NCI-H1930 (cell line): ENCODE results near the gene EOMES.
A peak's percentile ranks its signal among the peaks of the same experiment; 100 is the strongest.
"Not testable (repeated sequence)": the region's sequence is repeated elsewhere in the genome, so short reads cannot be mapped to it uniquely, and the experiment has no call there.

Experiments used
- DNase-seq, 2 experiments: peaks; one replicate each; lab custom pipeline; 2025; lab: John Stamatoyannopoulos, UW

EOMES gene

DNA sequence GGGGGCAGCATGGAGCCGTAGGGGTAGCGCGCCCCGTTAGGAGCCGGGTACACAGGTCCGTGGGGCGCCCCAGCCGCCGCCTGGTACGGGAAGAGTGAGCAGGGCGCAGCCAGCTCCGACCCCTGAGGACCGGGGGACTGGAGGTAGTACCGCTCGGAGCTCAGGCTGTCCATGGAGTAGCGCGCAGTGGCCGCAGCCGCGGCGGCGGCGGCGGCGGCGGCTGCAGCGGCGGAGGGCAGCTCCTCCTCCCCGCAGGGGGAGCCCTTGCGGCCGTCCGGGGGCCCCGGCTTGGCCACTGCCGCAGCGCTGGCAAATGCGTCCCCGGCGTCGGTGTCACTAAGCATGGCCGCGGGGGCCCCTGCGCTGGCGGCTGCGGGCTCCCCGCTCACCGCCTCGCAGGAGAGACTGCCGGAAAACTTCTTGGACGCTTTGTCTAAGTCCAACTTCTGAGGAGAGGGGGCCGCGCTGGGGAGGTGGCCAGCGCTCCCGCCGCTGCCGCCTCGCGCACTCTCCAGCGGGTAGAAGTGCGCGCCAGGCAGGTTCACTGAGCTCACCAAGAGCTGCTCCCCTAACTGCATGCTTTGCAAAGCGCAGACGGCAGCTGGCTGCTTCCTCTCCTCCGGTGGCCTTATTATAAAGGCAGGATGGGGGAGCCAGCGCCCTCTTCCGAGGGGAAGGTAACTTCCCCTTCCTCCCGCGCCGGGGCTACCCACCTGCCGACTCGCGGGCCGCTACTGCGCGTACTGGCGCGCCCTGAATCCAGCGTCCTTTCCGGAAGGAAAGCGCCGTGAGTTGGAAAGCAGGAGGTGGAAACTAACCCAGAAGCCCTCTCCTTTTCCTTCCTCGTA, at the start of gene EOMES:
Gene EOMES (minus strand): TSS at position 607 of the 848 bp plus-strand sequence. CDS start 29 bp downstream, at position 578.
- peak; percentile 26 to 50 for DNase-seq

DNA sequence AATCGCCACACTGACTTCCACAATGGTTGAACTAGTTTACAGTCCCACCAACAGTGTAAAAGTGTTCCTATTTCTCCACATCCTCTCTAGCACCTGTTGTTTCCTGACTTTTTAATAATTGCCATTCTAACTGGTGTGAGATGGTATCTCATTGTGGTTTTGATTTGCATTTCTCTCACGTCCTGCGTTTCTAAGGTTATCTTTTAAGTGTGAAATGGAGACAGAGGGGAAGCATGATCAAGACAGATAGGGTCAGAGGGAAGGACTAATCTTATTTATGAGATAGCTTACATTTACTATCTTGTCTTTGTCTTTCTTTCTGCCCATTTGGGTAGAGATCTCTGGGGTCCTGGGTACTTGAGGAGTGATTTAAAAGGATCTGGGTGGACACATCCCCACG, 48.3 kb upstream of the EOMES start:
- not testable (repeated sequence) for DNase-seq

DNA sequence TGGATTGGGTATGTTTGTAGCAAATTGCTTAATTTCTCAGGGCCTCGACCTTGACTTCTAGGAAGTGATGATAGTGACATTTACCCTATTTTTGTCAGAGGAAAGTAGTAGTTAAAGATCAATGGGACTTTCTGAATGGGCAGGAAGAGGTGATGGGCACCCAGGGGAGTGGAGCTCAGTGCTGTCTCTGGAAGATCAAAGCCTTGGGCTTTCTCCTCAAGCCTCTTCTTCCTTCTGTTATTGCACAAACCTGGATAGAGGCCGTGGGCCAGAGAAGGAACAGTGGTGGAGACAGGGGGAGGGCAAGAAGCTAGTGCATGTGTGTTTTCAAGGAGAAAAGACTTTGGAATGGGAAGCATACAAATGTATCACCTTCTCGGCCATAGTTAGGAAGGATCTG, 44.9 kb upstream of the EOMES start:
- DNase-seq: no peak

DNA sequence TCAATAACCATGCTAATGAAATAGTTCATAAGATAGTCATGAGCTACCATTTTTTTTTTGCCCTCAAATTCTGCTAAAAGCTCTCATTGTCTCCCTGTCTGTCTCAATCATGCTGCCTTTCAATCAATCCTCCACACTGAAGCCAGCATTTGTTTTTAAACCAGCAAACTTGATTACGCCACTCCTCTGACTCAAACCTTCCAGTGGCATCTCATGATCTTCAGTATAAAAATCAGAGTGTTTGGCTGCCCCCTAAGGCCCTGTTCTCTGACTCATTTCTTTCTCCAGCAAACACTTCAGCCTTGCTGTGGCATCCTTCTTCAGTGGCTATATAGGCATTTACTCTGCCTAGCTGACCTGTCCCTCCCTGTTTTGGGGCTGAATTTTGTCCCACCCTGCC, 36.0 kb upstream of the EOMES start:
- DNase-seq: no peak

DNA sequence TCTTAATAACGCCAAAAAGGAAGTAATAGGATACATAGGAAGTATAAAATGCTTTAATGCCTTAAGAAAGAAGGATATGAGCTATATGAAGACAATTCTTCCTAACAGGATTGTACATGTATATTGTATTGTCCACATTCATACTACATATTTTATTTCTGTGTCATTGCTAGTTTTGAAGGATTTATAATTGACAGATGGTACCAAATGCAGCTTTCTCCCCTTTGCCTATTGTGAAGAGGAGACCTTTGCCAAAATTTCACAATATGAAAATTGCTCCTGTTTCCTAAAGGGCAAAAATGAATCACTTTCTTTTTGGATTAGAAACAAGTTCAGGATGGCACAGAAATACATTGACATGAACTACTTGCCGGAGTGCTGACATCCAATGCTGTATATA, 34.8 kb upstream of the EOMES start:
- no peak for DNase-seq

DNA sequence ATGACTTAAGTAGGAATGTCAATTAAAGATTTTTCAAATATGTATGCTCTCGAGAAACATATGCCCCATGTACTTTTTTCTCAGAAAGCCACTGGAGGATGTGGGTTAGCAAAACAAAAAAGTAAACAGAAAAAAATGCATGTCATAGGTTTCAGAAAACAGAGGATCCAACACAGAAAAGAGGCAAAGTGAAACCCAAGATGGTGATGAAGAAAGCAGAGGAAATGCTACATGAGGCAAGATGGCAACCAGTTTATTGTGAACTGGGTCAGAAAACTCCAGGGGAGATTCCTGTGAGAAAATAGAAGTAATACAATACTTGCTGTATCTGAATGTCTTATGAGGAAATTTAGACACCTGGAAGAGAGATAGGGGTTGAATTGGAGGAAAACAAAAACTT, 30.8 kb upstream of the EOMES start:
- no peak for DNase-seq

DNA sequence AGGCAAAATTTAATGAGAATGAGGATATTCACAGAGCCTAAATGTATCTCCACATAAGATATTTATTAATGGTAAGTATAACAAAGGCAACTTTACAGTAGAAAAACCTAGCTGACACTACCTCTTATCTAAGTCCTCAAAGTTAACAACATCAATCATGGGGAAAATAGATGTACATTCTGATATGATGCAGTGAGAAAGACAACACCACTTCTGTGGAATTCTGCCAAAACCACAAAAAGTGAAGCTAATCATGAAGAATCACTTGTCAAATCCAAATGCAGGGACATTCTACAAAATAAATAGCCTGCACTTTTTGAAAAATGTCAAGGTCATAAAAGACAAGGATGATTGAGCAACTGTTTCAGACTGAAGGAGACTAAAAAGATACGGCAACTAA, 27.5 kb upstream of the EOMES start:
- no peak for DNase-seq

DNA sequence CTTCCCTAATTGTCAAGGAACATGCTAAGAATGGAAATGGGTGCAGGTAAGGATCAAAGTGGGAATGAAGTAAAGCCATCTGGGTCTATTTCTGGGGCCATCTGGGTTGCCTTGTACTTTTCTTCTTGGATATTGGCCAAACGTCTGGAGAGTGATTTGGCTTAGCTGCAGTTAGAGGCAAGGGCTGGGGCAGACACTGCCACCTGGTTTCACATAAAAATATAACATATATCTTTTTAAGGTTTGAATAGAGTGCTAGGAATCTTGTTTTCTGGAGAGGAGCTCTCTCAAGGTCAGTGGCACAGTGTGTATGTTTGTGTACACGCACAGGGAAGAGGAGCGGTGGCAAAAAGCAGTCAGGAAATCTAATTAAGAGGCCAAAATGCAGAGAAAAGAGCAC, 24.7 kb upstream of the EOMES start:
- no peak for DNase-seq

DNA sequence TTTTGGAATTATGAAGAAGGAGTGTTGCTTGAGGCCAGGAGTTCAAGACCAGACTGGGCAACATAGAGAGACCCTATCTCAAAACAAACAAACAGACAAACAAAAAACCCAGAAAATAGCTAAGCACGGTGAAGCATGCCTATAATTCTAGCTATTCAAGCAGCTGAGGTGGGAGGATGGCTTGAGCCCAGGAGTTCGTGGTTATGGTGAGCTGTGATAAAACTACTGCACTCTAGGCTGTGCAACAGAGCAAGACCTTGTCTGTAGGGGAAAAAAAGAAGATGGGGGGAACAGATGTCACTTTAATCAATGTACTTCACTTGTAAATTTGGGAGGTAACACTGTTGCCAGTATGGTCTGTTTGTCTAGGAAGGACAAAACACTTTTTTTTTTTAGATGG, 18.7 kb upstream of the EOMES start:
- DNase-seq: no peak

DNA sequence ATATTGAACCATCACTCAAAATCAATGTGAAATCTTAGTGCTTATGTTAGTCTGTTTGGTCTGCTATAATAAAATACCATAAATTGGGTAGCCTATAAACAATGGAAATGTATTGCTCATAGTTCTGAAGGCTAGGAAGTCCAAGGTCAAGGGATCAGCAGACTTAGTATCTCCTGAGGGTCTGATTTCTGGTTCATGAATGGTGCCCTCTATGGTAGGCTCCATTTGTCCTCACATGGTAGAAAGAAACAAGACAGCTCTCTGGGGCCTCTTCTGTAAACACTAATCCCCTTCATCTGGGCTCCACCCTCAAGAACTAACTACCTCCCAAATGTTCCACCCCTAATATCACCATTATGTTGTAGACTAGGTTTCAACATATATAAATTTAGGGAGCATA, 15.0 kb upstream of the EOMES start:
- DNase-seq: no peak

DNA sequence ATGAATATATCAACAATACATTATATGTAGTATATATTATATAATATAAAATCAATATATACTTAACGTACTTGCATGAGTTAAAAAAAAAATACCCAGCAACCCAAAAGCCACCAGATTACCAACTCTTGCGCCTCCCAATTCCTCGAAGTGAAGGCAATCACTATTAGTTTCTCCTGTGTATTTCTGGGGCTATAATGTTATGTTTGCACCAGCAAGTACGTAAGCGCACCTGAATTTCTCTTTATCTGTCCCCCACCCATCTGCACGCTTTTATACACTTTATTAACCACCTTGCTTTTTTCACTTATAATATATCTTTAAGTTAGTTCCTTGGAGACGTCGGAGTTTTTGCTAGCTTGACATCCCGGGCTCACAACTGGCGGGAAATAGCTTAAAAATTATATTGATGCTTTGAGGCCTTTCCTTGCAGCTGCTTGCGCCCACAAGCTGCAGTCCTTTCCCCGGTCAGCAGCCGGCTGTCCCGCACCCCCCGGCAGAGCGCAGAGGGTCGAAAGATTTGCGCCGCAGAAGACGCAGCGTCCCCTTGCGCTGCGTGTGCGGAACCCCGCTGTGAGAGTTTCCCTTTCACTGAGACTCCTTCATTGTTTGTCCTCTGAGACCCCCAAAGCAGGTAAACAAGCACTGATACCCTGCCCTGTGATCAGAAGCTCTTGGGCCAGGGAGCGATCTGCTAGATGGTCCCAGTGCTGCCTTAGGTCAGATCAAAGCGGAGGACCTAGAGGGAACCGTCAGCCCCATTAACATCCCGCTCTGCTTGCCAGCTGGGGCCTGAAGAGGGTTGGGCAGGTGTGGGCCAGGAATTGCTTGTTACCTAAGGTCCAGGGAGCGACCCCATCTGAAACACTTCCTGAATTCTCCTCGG, 8.9 kb upstream of the EOMES start:
- no peak for DNase-seq

DNA sequence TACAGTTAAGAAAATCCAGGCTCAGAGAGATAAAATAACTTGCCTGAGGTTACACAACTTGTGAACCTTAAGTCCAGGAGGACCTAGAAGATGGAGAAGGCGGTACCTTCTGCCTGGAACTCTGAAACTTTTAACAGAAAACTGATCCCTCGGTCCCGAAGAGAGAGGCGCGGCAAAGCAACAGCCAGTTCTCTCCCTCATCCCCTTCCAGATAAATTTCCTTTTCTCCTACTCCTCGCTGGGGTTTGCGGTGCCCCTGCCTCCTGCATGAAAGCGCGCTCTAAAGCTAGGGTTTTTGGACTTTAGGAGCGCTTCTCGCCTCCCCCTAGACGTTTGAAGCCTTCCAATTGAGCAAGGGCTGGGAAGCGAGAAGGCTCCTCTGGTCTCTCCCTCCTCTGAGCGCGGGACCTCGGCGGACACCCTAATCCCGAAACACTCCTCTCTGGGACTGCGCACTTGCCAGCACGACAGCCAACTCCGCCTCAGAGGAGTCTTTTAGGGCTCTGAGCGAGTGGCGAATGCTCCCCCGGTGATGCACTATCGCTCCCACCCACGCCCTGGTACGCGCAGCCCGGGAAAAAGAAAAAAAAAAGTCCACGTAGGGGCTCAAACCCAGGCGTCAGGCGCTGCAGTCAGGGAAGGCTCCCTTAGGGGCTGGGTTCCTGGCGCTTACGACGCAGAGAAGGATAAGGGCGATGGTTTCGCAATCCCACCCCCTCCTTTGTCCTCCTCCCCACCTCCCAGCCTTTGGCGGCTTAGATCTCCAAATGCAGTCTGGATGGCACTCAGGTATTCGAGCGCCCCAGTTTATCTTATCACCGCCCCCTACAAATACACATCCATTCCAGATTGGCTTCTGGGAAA, 7.9 kb upstream of the EOMES start:
- no peak for DNase-seq

DNA sequence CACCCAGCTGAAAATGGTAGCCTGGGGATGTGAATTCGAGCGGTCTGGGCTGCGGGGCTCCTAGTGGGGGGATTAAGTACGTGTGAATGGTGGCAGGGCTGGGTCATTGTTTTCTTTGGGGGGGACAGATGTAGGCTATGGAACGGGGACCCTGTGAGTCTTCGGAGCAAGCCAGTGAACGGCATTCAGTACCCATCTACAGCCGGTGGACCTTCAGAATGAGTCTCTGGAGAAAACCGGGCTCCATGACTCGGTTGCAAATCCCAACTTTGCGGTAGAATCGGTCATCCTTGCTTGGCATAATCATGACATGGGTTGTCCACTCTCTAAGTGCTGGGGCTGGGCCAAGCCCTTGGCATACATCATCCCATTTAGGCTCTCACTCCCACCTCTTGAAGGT, 7.2 kb upstream of the EOMES start:
- no peak for DNase-seq

DNA sequence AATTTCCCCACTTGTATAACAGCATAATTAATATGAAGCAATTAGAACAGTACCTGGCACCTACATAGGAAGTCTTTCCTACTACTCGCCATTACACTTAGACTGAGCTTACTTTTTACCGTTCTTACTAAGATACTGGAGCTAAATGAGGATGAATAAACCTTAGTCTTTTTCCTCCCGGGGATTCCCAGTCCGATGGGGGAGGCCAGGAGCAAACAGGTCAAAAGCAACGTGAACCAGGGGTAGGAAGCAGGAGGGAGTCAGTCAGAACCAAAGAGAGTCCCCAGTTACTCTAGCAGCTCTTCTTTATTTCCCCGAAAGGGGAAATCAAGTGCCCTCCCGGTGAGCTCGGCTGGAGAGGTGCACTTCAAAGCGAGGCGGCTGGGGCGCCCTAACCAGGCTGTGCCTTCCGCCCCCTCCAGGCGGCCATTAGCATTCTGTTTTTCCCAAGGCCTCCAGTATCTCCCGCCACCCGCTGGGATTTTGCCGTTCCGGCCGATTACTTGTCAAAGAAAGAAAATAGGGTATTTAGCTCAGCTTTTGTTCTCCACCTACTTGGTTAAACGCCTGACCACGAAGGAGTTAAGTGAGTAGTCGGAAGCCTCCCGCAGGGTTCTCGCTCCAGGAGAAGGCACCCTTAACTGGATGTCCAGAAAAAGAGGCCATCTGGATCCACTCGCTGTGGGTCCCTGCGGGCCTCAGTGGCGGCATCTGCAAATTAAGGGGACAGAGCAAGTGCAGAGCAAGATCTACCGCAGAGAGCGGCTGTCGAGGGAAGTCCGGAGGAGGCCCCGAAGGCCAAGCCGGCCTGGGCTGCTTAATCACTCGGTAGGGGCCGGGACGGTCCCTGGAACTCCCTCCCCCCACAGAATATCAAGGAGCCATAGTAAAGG, 6.3 kb upstream of the EOMES start:
- DNase-seq: no peak

DNA sequence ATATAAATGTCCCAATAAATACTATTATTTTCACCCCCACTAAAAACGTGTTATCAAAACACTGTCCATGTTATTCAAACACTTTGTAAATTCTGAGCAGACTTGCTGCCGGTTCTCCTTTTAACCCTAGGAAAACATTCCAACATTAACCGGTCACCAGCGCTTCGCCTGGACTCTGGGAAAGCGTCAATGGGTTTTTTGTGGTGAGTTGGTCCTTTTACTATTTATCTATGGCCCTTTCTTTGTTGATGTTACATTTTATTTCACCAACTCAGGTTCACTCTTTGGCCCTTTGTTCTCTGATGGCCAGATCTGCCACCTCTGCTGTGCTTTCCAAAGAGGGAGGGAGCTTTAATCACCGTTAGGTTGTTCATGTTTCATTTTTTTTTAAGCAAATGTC, 4.1 kb upstream of the EOMES start:
- no peak for DNase-seq

DNA sequence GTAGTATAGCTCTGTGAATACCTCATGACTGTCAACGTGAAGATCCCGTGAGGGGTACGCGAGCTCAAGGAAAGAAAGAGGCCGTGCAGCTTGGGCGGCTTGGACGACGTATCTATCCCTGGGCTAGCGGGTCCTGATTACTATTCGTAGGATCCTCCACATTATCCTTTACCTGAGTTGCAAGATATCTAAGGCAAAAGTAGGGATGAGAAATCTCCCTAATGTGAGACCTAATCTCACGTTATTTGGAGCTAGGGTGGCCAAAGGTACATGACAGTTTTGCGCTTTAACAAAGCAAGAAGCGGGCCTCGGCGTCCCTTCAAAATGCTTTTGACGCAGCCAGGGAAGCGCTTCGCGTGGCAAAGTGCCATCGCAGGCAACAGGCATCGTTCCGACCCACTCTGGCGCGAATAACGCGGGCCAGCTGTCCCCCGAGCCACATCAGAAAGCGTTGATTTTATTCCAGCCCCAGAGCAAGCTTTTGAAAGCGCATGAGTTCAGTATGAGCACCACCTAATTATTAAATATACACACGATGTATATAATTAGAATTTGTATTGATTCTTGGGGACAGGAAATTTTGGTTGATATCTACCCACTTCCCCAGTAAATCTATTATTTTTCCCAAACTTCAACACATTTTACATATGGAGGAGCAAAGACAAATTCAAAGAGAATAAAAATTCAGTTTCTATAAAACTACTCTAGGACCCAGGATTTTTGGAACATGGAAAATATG, 2.5 kb upstream of the EOMES start:
- no peak for DNase-seq

DNA sequence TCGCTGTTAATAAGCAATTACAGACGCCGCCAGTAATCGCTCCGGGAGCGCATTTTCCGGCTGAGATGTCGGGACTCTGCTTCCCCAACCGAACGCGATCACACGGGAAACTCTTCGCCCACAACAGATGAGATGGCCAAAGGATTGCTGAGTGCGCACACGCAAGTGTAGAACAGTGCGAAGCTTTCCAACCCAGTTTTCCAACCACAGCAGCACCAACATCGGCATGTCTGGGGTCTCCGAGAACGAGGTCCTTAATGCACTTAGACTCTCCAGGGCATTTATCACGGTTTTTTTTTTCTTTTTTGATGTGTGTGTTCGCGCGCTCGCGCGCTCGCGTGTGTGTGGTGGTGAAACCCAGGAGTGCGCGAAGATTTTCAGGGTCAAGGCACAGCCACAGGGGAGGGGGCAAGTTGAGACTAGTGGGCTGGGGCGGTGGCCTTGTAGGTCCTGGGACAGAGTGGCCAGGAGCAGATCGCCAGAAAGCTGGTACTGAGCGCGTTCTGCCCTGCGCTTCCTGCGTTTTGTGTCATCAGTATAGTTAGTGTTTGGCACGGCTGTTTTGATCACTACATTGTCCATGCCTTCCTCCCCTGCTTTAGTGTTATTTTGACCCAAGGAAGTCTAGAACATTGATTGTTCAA, 1.8 kb upstream of the EOMES start:
- DNase-seq: no peak

DNA sequence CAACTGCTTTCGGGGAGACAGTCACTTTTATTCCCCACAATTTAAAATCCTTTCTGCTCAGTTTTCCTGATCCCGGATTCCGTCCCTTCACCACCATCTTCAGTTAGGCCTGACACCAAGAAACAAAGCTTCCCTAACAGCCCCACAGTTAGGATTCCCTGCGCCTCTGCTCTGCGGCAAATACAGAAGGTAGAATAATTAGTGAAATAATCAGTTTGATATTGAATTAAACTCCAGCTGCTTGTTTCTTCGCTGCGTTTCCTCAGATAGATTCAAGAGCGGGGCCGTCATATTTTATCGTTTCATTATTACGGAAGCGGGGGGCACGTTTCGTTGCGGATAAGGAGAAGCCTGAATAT, 1.3 kb upstream of the EOMES start:
- no peak for DNase-seq

DNA sequence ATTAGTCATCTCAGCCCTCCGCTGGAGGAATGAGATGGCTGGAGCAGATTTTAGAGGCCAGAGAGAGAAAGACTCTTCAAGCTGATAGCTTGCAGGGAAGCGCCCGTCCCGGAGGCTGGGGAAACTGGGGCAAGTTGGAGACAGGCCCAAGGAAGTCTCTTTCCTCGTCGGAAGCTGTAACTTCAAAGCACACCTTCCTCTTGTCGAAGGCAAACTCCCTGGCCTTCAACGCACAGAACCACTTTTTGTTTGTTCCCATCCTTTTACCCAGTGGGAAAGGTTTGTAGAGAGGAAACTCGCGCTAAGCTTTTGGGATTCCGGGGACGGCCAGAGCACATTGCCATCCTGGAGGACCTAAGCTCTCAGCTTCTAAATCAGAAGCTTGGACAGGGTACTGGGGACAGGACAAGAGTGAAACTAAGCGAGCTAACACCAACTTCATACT, 900 bp upstream of the EOMES start:
- DNase-seq: no peak
